Panc1 (cell line): ENCODE results near the gene NUMB. TPM values are rescaled to one million over a fixed set of nuclear protein-coding genes. Genes with fewer than 3 reads are reported as not detected.

ENCODE experiments used
- ATAC-seq: fragments of 200-7000 bp; cut with Tn5 transposase; 2 replicates; pipeline ENCODE4 v1.9.1; 2020; ENCODE audit warnings: mild to moderate bottlenecking, moderate library complexity
- BruUV-seq: library from RNA; stranded (reverse); fragments of 400-500 nt; replicated peaks from 2 replicates; lab custom pipeline; 2021; lab: Mats Ljungman, UMichigan
- CTCF ChIA-PET: fragments of 300-600 bp; sonication (Branson Sonifier 250); formaldehyde crosslinking; loops from one replicate; lab custom pipeline; 2022; ENCODE audit warnings: antibody characterized with exemption; lab: Charles Lee
- POLR2A ChIA-PET: fragments of 300-600 bp; sonication (Branson Sonifier 250); formaldehyde crosslinking; loops from one replicate; lab custom pipeline; 2022; ENCODE audit warnings: antibody characterized with exemption; lab: Charles Lee
- DNase-seq: peaks from one replicate; pipeline ENCODE4 v3.0.0-alpha.2; 2010; ENCODE audit warnings: low read depth, low spot score
- H3K27ac ChIP-seq: 2 replicates; pipeline ENCODE4 v1.5.1; 2011; ENCODE audit warnings: mild to moderate bottlenecking, low read length, inconsistent platforms
- H3K27me3 ChIP-seq: fragments of 200-500 bp; sonication (Bioruptor generic); 2 replicates; pipeline ENCODE4 v1.6.0; 2014; ENCODE audit warnings: low read length, inconsistent platforms; ENCODE audit not compliant: control insufficient read depth, insufficient read depth
- H3K36me3 ChIP-seq: fragments of 200-500 bp; sonication (Bioruptor generic); 2 replicates; pipeline ENCODE4 v1.5.1; 2014; ENCODE audit warnings: inconsistent platforms, mild to moderate bottlenecking, low read length, moderate library complexity; ENCODE audit not compliant: control insufficient read depth, insufficient read depth
- H3K4me1 ChIP-seq: 2 replicates; pipeline ENCODE4 v1.5.1; 2011; ENCODE audit warnings: inconsistent platforms, mild to moderate bottlenecking, low read length, moderate library complexity; ENCODE audit not compliant: control insufficient read depth, insufficient read depth
- H3K4me3 ChIP-seq, 2 experiments: 2 replicates each; pipeline ENCODE4 v1.5.1; 2011 to 2012; ENCODE audit warnings: low read depth in 2 of 2, low read length in 2 of 2, mild to moderate bottlenecking in 2 of 2, inconsistent platforms in 1 of 2, moderate library complexity in 1 of 2
- H3K9me3 ChIP-seq: fragments of 200-500 bp; sonication (Bioruptor generic); 2 replicates; pipeline ENCODE4 v1.5.1; 2014; ENCODE audit warnings: low read depth, mild to moderate bottlenecking, inconsistent platforms, low read length, moderate library complexity; ENCODE audit not compliant: control insufficient read depth, insufficient read depth
- CTCF ChIP-seq: fragments of 450-650 bp; IDR thresholded peaks from 2 replicates; pipeline ENCODE4 v1.5.1; 2017; ENCODE audit warnings: mild to moderate bottlenecking
- POLR2AphosphoS5 ChIP-seq: IDR thresholded peaks from 2 replicates; pipeline ENCODE4 v1.6.1; 2012; ENCODE audit warnings: mild to moderate bottlenecking, low read depth, low read length, moderate library complexity
- REST ChIP-seq, 2 experiments: IDR thresholded peaks; 2 replicates each; pipeline ENCODE4 v1.6.1; 2011 to 2012; ENCODE audit warnings: low read depth in 2 of 2, control low read depth in 1 of 2, low read length in 1 of 2, mild to moderate bottlenecking in 1 of 2, moderate library complexity in 1 of 2; ENCODE audit not compliant: insufficient read depth in 1 of 2
- SIN3A ChIP-seq: IDR thresholded peaks from 2 replicates; pipeline ENCODE4 v1.6.1; 2012; ENCODE audit warnings: low read depth, mild to moderate bottlenecking, low read length, moderate library complexity, borderline replicate concordance; ENCODE audit not compliant: insufficient read depth
- TCF7L2 ChIP-seq: IDR thresholded peaks from 2 replicates; pipeline ENCODE4 v1.6.1; 2011; ENCODE audit warnings: mild to moderate bottlenecking, low read depth, low read length, inconsistent platforms
- in situ Hi-C: cut with HindIII; loops from 2 replicates; pipeline ENCODE4 v1.10.0; 2016; ENCODE audit warnings: low sequenced_read_pairs, low pct_unique_long_range_greater_than_20kb
- intact Hi-C: fragments of 100-400 bp; cut with micrococcal nuclease; formaldehyde crosslinking; loops from one replicate; pipeline ENCODE4 v1.10.0; 2022; ENCODE audit not compliant: unreplicated experiment
- total RNA-seq: library from RNA; stranded (reverse); gene quantifications from one replicate; pipeline ENCODE4 v1.2.1, GENCODE V29; 2021; ENCODE audit not compliant: unreplicated experiment

NUMB gene
- total RNA-seq, 1 experiment from 2014 or later, result 51.5 TPM

DNA sequence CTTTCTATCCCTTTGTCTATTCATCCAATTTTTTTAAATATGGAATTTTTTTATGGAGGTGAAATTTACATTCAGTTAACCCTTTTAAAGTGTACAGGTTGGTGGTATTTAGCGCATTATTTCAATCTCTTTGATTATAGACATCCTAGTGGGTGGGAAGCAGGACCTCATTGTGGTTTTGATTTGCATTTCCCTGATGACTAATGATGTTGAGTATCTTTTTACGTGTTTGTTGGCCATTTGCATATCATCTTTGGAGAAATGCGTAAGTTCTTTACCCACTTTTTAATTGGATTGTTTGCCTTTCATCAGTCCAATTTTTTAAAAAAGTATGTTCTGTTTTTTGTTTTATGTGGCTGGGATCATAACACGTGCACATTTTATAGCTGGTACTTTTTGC lies 200.3 kb downstream of the NUMB start:
- BruUV-seq, result no TSS peak
- no peaks in the 10 kb centered on the region for H3K36me3 ChIP-seq
- intact Hi-C loops (no loop called here), in situ Hi-C loops (no loop called here)
- no peak overlapping the region for H3K27ac ChIP-seq
- no peaks in the 10 kb centered on the region for H3K27me3 ChIP-seq
- TF ChIP-seq REST (IDR thresholded peaks at IDR 0.05; ENCODE audit: insufficient read depth in 1 of 2, low read depth in 2 of 2, low read length in 1 of 2) (no peak), SIN3A (no peak), TCF7L2 (no peak), CTCF (no peak), POLR2AphosphoS5 (no peak)
- DNase-seq (no peak), ATAC-seq (no peak)
- no peak overlapping the region for H3K4me3 ChIP-seq
- H3K4me1 ChIP-seq, result no peaks in the 10 kb centered on the region
- H3K9me3 ChIP-seq, result no peaks in the 10 kb centered on the region
- ChIA-PET CTCF (no interaction called here), POLR2A (no interaction called here)

GRCh38 chr14:73255693-73256225 lies 202.6 kb downstream of the NUMB start:
- CTCF ChIA-PET, result no interaction called here
- no peak for TF ChIP-seq POLR2AphosphoS5
- no peak overlapping the region for H3K4me3 ChIP-seq
- BruUV-seq, result no TSS peak
- ATAC-seq (no peak), DNase-seq (no peak)
- H3K4me1 ChIP-seq, result no peaks in the 10 kb centered on the region
- intact Hi-C loops (no loop called here), in situ Hi-C loops (no loop called here)
- H3K9me3 ChIP-seq, result no peaks in the 10 kb centered on the region
- no peak overlapping the region for H3K27ac ChIP-seq
- POLR2A ChIA-PET, result no interaction called here
- no peaks in the 10 kb centered on the region for H3K36me3 ChIP-seq
- H3K27me3 ChIP-seq, result no peaks in the 10 kb centered on the region

DNA sequence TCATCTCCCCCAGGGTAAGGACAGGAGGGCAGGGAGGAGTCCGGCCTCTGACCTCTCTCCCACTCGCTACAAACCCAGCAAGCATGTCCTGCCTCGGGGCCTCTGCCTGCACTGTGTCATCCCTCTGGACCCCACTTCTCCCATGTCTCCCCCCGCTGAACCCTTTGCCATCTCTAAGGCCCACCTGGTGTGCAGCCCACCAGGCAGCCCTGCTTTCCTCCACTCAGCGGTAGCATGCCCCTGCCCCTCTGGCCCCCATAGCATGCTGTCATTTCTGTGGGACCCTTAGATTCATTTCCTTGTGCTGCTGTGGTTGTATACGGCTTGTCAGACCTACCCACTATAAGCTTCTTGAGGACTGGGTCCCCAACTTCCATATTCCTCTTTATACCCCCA lies 203.3 kb downstream of the NUMB start:
- CTCF ChIA-PET, result no interaction called here
- TF ChIP-seq REST (IDR thresholded peaks at IDR 0.05; ENCODE audit: insufficient read depth in 1 of 2, low read depth in 2 of 2, low read length in 1 of 2), result no peak
- TF ChIP-seq POLR2AphosphoS5, result no peak
- no peak for TF ChIP-seq TCF7L2
- no peak for TF ChIP-seq CTCF
- no peak for TF ChIP-seq SIN3A
- H3K27ac ChIP-seq, result no peak overlapping the region
- no peak for DNase-seq
- ATAC-seq, result no peak
- H3K4me1 ChIP-seq, result no peaks in the 10 kb centered on the region
- H3K27me3 ChIP-seq, result no peaks in the 10 kb centered on the region
- H3K36me3 ChIP-seq, result no peaks in the 10 kb centered on the region
- no peak overlapping the region for H3K4me3 ChIP-seq
- BruUV-seq, result no TSS peak
- no peaks in the 10 kb centered on the region for H3K9me3 ChIP-seq
- intact Hi-C loops (no loop called here), in situ Hi-C loops (no loop called here)
- POLR2A ChIA-PET, result no interaction called here
